ENCODE data around the gene TFE3.

TFE3 gene

GRCh38 chrX:49073601-49074575 lies 30.7 kb upstream of the TFE3 start, which contains the start of gene PRAF2:
TSS of gene PRAF2 (minus strand) at chrX:49074002. CDS start at chrX:49073987, 15 bp downstream.
- Histone ChIP-seq H3K4me3 (ENCODE audit: low read length, poor library complexity, severe bottlenecking) (peak within 1 kb of the TSS; percentile 96), H3K4me1 (ENCODE audit: insufficient read depth, low read length, poor library complexity, severe bottlenecking) (peaks cover 2% of the 10 kb centered on the region), H3K79me2 (ENCODE audit: insufficient read depth, low read length) (peaks cover 12% of the 10 kb centered on the region; the same call in 1 of the 2 replicates), H4K20me1 (ENCODE audit: insufficient read depth, low read length, poor library complexity, severe bottlenecking) (no peaks in the 10 kb centered on the region), H3K36me3 (ENCODE audit: insufficient read depth, low read length) (no peaks in the 10 kb centered on the region), H3K9me3 (ENCODE audit: insufficient read depth, low read depth, low read length) (no peaks in the 10 kb centered on the region), H3F3A (ENCODE audit: low read depth) (no peaks in the 10 kb centered on the region), H3K9ac (ENCODE audit: low read depth, low read length, poor library complexity, severe bottlenecking) (peak within 1 kb of the TSS; percentile 83), H2AFZ (ENCODE audit: low read length) (peak within 1 kb of the TSS; percentile 93), H3K27me3 (ENCODE audit: insufficient read depth, low read length, poor library complexity, severe bottlenecking) (no peaks in the 10 kb centered on the region), H3K4me2 (ENCODE audit: low read depth, low read length, poor library complexity, severe bottlenecking) (peak within 1 kb of the TSS; percentile 78), H3K9me2 (replicated peaks; ENCODE audit: low read depth, low read length) (no peaks in the 10 kb centered on the region)
- TF ChIP-seq CTCF (conservative IDR thresholded peaks at IDR 0.05; ENCODE audit: low read length) (no peak), EZH2phosphoT487 (IDR thresholded peaks at IDR 0.05; ENCODE audit: borderline replicate concordance) (no peak)

GRCh38 chrX:49072712-49073095 lies 29.5 kb upstream of the TFE3 start:
- Histone ChIP-seq H3F3A (ENCODE audit: low read depth) (no peaks in the 10 kb centered on the region), H3K4me2 (ENCODE audit: low read depth, low read length, poor library complexity, severe bottlenecking) (peak overlapping the region; percentile 78), H3K9ac (ENCODE audit: low read depth, low read length, poor library complexity, severe bottlenecking) (peak overlapping the region; percentile 83), H3K4me1 (ENCODE audit: insufficient read depth, low read length, poor library complexity, severe bottlenecking) (peaks cover 2% of the 10 kb centered on the region), H3K9me2 (replicated peaks; ENCODE audit: low read depth, low read length) (no peaks in the 10 kb centered on the region), H2AFZ (ENCODE audit: low read length) (no peak overlapping the region), H3K9me3 (ENCODE audit: insufficient read depth, low read depth, low read length) (no peaks in the 10 kb centered on the region), H4K20me1 (ENCODE audit: insufficient read depth, low read length, poor library complexity, severe bottlenecking) (no peaks in the 10 kb centered on the region), H3K79me2 (ENCODE audit: insufficient read depth, low read length) (peaks cover 12% of the 10 kb centered on the region; the same call in 1 of the 2 replicates), H3K4me3 (ENCODE audit: low read length, poor library complexity, severe bottlenecking) (peak overlapping the region; percentile 96), H3K36me3 (ENCODE audit: insufficient read depth, low read length) (no peaks in the 10 kb centered on the region), H3K27me3 (ENCODE audit: insufficient read depth, low read length, poor library complexity, severe bottlenecking) (no peaks in the 10 kb centered on the region)
- TF ChIP-seq EZH2phosphoT487 (IDR thresholded peaks at IDR 0.05; ENCODE audit: borderline replicate concordance) (no peak), CTCF (conservative IDR thresholded peaks at IDR 0.05; ENCODE audit: low read length) (no peak)

- no peaks in the 10 kb centered on the region for H3F3A ChIP-seq (ENCODE audit: low read depth)
- peaks cover 2% of the 10 kb centered on the region for H3K4me1 ChIP-seq (ENCODE audit: insufficient read depth, low read length, poor library complexity, severe bottlenecking)
- H3K4me2 ChIP-seq (ENCODE audit: low read depth, low read length, poor library complexity, severe bottlenecking), result peak overlapping the region; percentile 78
- H3K9me3 ChIP-seq (ENCODE audit: insufficient read depth, low read depth, low read length), result no peaks in the 10 kb centered on the region
- H3K9ac ChIP-seq (ENCODE audit: low read depth, low read length, poor library complexity, severe bottlenecking), result no peak overlapping the region
- H3K27me3 ChIP-seq (ENCODE audit: insufficient read depth, low read length, poor library complexity, severe bottlenecking), result no peaks in the 10 kb centered on the region
- TF ChIP-seq CTCF (conservative IDR thresholded peaks at IDR 0.05; ENCODE audit: low read length) (no peak), EZH2phosphoT487 (IDR thresholded peaks at IDR 0.05; ENCODE audit: borderline replicate concordance) (no peak)
- H3K9me2 ChIP-seq (replicated peaks; ENCODE audit: low read depth, low read length), result no peaks in the 10 kb centered on the region
- peaks cover 12% of the 10 kb centered on the region; the same call in 1 of the 2 replicates for H3K79me2 ChIP-seq (ENCODE audit: insufficient read depth, low read length)
- no peaks in the 10 kb centered on the region for H4K20me1 ChIP-seq (ENCODE audit: insufficient read depth, low read length, poor library complexity, severe bottlenecking)
- H3K4me3 ChIP-seq (ENCODE audit: low read length, poor library complexity, severe bottlenecking), result no peak overlapping the region
- H2AFZ ChIP-seq (ENCODE audit: low read length), result no peak overlapping the region
- no peaks in the 10 kb centered on the region for H3K36me3 ChIP-seq (ENCODE audit: insufficient read depth, low read length)
Measured at GRCh38 chrX:49071877-49072711, 28.9 kb upstream of the TFE3 start.

Data from Loucy (cell line).